Testis (tissue), 3 donors: Measurements from ENCODE around the gene GRM2. TPM values are rescaled to one million over a fixed set of nuclear protein-coding genes. Genes with fewer than 3 reads are reported as not detected.

Source experiments
- DNase-seq: peaks from one replicate; pipeline ENCODE4 v3.0.0-alpha.2; 2019
- H3K27ac ChIP-seq, 2 donors: fragments of 200-600 bp; sonication (generic); one replicate each; pipeline ENCODE4 v1.5.1; 2019
- H3K27me3 ChIP-seq: fragments of 200-600 bp; sonication (generic); one replicate; pipeline ENCODE4 v1.5.1; 2019
- H3K36me3 ChIP-seq: fragments of 200-600 bp; sonication (generic); one replicate; pipeline ENCODE4 v1.5.1; 2017; ENCODE audit warnings: low read depth; ENCODE audit errors: missing control alignments
- H3K4me1 ChIP-seq: fragments of 200-600 bp; sonication (generic); one replicate; pipeline ENCODE4 v1.5.1; 2019
- H3K4me3 ChIP-seq, 2 donors: fragments of 200-600 bp; sonication (generic); one replicate each; pipeline ENCODE4 v1.5.1; 2017 to 2019
- H3K9me3 ChIP-seq: fragments of 200-600 bp; sonication (generic); one replicate; pipeline ENCODE4 v1.5.1; 2017
- CTCF ChIP-seq, 3 experiments: fragments of 450-650 bp in 2 of 3; fragments of 200-600 bp in 1 of 3; sonication (generic) in 1 of 3; IDR thresholded peaks; one replicate each; pipeline ENCODE4 v1.5.1; 2016 to 2019; ENCODE audit warnings: antibody characterized with exemption in 3 of 3, mild to moderate bottlenecking in 2 of 3, moderate library complexity in 1 of 3
- POLR2A ChIP-seq: fragments of 450-650 bp; IDR thresholded peaks from one replicate; pipeline ENCODE4 v1.6.1; 2017; ENCODE audit warnings: antibody characterized with exemption, mild to moderate bottlenecking, moderate library complexity
- WGBS, 2 donors: methylation state at CpG; one replicate each; pipeline ENCODE4 v1.1.5; 2018; 5-methylcytosine and 5-hydroxymethylcytosine counted together
- intact Hi-C: fragments of 100-400 bp; cut with DNase I; formaldehyde crosslinking; loops from one replicate; pipeline ENCODE4 v1.15.1; 2023; ENCODE audit warnings: low total_unique reads
- polyA plus RNA-seq: library from polyadenylated mRNA; stranded (reverse); fragments of 350-450 nt; fragmentation: Illumina TruSeq; extraction: RNeasy Lipid Tissue Mini Kit (QIAGEN cat#74804); gene quantifications from one replicate; pipeline ENCODE4 v1.2.3, GENCODE V29; 2014; ENCODE audit warnings: low read depth, low replicate concordance; ENCODE audit not compliant: insufficient read depth
- total RNA-seq, 2 donors: library from RNA; depleted of rRNA; stranded (reverse); fragments of >200 nt; gene quantifications; one replicate each; pipeline ENCODE4 v1.2.3, GENCODE V29; 2016

GRM2 gene
- total and polyA plus RNA-seq, 3 donors from 2014 or later, result 10.7 to 34.7 (median 16.9) TPM

- no peaks in the 10 kb centered on the region for H3K9me3 ChIP-seq
- TF ChIP-seq POLR2A, result no peak
- no peak for TF ChIP-seq CTCF (IDR thresholded peaks at IDR 0.05)
- no peak overlapping the region for H3K4me3 ChIP-seq
- H3K36me3 ChIP-seq, result no peaks in the 10 kb centered on the region
- intact Hi-C loops, result no loop called here
- no peaks in the 10 kb centered on the region for H3K27me3 ChIP-seq
- no peak for DNase-seq
- 76 to 79% methylated on average over 7 of the region's 7 CpGs for WGBS, 2 donors
- no peak overlapping the region for H3K27ac ChIP-seq
- peaks cover 21% of the 10 kb centered on the region for H3K4me1 ChIP-seq
These were observed 27.1 kb upstream of the GRM2 start for GRCh38 chr3:51679777-51680176.

GRCh38 chr3:51680196-51680595 is 26.7 kb upstream of the GRM2 start:
- Histone ChIP-seq H3K27me3 (no peaks in the 10 kb centered on the region), H3K4me3 (no peak overlapping the region), H3K4me1 (peaks cover 21% of the 10 kb centered on the region), H3K36me3 (no peaks in the 10 kb centered on the region), H3K9me3 (no peaks in the 10 kb centered on the region), H3K27ac (no peak overlapping the region)
- 76% methylated on average over 6 of the region's 6 CpGs; no CpG with 5 or more reads in 1 of the 2 donors for WGBS, 2 donors
- TF ChIP-seq POLR2A, result no peak
- TF ChIP-seq CTCF (IDR thresholded peaks at IDR 0.05), result no peak
- DNase-seq, result no peak
- intact Hi-C loops, result no loop called here

- no peaks in the 10 kb centered on the region for H3K27me3 ChIP-seq
- no peaks in the 10 kb centered on the region for H3K9me3 ChIP-seq
- H3K27ac ChIP-seq, result peak overlapping the region in 1 of 2 donors; percentile 14
- TF ChIP-seq CTCF (IDR thresholded peaks at IDR 0.05), result no peak
- no peak for TF ChIP-seq POLR2A
- no peaks in the 10 kb centered on the region for H3K36me3 ChIP-seq
- no peak for DNase-seq
- WGBS, 2 donors, result 90 to 92% methylated on average over 2 of the region's 2 CpGs
- H3K4me3 ChIP-seq, result no peak overlapping the region
- intact Hi-C loops, result no loop called here
- H3K4me1 ChIP-seq, result peaks cover 24% of the 10 kb centered on the region
These were observed 26.1 kb upstream of the GRM2 start for GRCh38 chr3:51680663-51681230.

- no peaks in the 10 kb centered on the region for H3K9me3 ChIP-seq
- H3K4me1 ChIP-seq, result peaks cover 31% of the 10 kb centered on the region
These were observed 25.4 kb upstream of the GRM2 start for GRCh38 chr3:51681453-51681852.

More at GRCh38 chr3:51681453-51681852, 25.4 kb upstream of the GRM2 start:
- WGBS, 2 donors, result 53 to 74% methylated on average over 3 of the region's 3 CpGs
- H3K4me3 ChIP-seq, result no peak overlapping the region
- no peak for TF ChIP-seq POLR2A
- TF ChIP-seq CTCF (IDR thresholded peaks at IDR 0.05), result no peak
- H3K27me3 ChIP-seq, result no peaks in the 10 kb centered on the region
- intact Hi-C loops, result no loop called here
- no peaks in the 10 kb centered on the region for H3K36me3 ChIP-seq
- H3K27ac ChIP-seq, result no peak overlapping the region
- peak; percentile 36 for DNase-seq
